NOMO-1 (cell line): Measurements from ENCODE around the gene EME1.
"Not testable (repeated sequence)": the region's sequence is repeated elsewhere in the genome, so short reads cannot be mapped to it uniquely, and the experiment has no call there.

Experiments used
- DNase-seq, 2 experiments: peaks; one replicate each; lab custom pipeline; 2025; ENCODE audit not compliant: unreplicated experiment in 2 of 2; lab: John Stamatoyannopoulos, UW

The EME1 gene

DNA sequence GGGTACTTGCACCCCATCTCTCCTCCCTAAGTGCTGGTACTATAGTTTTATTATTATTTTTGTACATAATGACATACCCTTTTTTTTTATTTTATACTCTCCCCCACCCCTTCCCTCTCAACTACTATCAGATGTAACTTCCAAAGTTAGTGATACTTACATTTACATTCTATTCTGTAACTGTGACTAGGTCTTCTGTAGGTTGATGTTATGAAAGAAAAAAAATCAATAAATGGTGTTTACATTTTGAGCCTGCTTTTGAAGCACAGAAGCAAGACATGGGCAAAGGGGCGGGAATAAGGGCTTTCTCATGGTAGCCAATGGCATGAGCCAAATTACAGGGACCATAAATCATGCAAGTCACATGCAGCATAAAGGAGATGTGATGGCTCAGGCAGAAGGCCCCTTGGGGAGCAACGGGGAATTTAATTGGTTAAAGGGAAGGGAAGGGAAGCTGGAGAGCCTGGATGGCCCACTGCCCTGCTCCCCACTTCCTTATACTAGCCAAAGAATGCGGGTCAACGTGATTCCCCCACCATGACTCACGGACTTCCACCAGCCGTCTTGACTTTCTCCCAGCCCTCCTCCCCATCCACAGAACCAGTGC, 50.6 kb downstream of the EME1 start:
- DNase-seq = peak; percentile 50 to 76

DNA sequence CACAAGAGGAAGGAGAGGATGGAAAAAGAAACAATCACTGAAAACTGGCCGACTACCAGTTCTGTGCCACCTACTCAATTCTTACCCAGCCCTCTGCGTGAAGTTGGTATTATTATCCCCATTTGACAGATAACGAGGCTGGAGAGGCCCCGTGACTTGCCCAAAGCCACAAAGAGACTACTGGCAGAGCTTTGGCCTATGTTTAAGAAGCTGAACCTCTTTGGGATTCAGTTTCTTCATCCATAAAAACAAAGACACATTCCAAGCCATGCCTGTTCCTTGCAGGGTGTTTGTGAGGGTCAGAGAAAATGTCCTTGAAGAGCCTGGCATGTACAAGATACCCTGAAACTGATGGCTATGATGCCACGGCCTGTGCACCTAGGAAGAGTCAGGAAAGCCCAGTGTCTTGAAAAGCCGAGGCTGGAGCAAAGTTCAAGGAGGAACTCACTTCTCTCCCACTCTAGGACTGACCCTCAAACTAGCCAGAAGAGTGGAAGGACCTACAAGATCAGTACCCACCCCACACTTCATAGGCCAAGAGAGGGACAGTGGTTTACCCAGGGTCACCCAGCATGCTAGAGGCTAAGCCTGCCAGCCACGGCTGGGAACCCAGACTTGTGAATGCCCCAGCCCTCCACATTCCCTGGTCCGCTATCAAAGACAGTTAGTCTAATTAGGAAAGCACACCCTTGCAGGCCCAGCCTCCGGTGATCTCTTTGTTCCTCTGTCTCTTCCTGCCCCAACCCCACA, 51.4 kb downstream of the EME1 start:
- DNase-seq = no peak

- no peak for DNase-seq
Measured at GRCh38 chr17:50424996-50425681, 52.1 kb downstream of the EME1 start.

DNA sequence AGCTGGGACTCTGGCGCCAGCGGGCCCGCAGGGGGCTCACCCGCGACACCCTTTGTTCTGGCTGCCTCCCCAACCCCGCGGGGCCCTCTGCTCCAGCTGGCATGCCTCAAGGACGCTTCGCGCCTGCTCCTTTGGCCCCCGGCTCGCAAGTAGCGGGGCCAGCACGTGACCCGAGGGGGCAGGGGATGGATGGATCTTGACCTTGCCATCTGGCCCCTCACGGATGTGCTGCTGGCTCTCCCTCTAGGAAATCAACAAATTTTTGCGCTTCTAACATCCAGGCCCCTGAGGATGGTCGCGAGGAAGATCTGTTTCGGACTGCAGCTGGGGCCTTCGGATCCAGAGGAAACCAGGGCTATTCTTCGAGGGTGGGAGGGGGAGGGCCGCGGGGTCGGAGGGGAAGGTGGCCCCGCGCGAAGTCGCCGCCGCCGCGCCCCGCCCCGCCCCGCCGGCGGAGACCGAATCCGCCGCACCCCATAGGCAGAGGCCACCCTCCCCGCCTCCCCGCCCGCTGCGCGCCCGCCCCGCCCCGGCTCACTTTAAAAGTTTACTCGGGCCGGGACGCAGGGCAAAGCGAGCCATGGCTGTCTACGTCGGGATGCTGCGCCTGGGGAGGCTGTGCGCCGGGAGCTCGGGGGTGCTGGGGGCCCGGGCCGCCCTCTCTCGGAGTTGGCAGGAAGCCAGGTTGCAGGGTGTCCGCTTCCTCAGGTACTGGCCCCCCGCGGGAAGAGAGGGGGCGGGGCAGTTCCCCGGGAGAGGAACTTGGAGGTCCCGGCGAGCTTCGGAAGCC, 52.8 kb downstream of the EME1 start, which contains the start of gene ACSF2:
ACSF2 (plus strand) TSS at position 537 of the 790 bp plus-strand sequence; CDS start at position 581, 44 bp downstream.
- peak; percentile 52 to 71 for DNase-seq

GRCh38 chr17:50426472-50426782, 53.4 kb downstream of the EME1 start:
- DNase-seq = no peak

- DNase-seq = peak; percentile 9 to 23
Measured at GRCh38 chr17:50426814-50427787, 54.1 kb downstream of the EME1 start.

GRCh38 chr17:50428126-50428525, 55.1 kb downstream of the EME1 start:
- DNase-seq = not testable (repeated sequence)

DNA sequence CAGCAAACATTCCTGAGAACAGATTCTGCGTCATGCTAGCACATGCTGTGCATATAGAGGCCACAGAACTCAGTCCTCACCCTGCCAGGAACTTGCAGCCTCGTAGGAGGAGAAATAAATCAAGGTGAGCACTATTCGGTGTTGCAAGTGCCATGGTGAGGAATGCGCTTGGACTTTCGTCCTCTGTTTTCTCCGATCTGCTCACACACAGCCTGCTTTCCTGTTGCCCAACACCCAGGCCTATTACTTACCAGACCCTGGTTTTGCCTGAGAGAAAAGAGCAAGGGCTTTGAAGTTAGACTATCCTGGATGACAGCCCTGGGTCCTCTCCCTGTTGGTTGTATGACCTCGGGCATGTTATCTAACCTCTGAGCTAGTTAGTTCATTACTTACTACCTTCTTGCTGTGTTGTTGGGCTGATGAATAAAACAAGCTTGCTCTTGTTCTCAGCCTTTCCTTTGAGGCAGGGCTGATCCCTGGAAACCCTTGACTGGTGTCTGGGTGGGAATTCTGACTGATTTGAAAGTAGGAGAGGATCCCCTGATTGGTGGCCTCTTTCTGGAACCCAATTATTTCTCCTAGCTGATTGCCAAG, 55.9 kb downstream of the EME1 start:
- no peak for DNase-seq

- DNase-seq = no peak
Measured at GRCh38 chr17:50429793-50430192, 56.8 kb downstream of the EME1 start.
